K562 (cell line): ENCODE measurements around the gene CHST7. TPM values are rescaled to one million over a fixed set of nuclear protein-coding genes. Genes with fewer than 3 reads are reported as not detected.
A peak's percentile ranks its signal among the peaks of the same experiment; 100 is the strongest.

Source experiments
- BDP1 ChIP-seq: IDR thresholded peaks from 3 replicates; pipeline ENCODE4 v1.6.1; 2011; ENCODE audit not compliant: insufficient read length, insufficient read depth
- BRD9 ChIP-seq: fragments of 450-650 bp; IDR thresholded peaks from 2 replicates; pipeline ENCODE4 v1.6.1; 2018; ENCODE audit warnings: low read depth; ENCODE audit not compliant: partially characterized antibody
- CBX1 ChIP-seq: sonication (generic); IDR thresholded peaks from 2 replicates; pipeline ENCODE4 v1.6.1; 2016; ENCODE audit warnings: antibody characterized with exemption, low read depth, mild to moderate bottlenecking
- CHD7 ChIP-seq: fragments of 200-600 bp; sonication (generic); IDR thresholded peaks from one replicate; pipeline ENCODE4 v1.6.1; 2012; ENCODE audit warnings: mild to moderate bottlenecking, low read depth, low read length, inconsistent platforms
- IFI16 ChIP-seq: fragments of 250-450 bp; sonication (Bioruptor Pico); IDR thresholded peaks from 2 replicates; pipeline ENCODE4 v2.1.2; 2022; ENCODE audit warnings: mild to moderate bottlenecking, inconsistent platforms
- IRF1 ChIP-seq: sonication (generic); formaldehyde crosslinking; IDR thresholded peaks from 2 replicates; pipeline ENCODE4 v1.8.0; 2022; ENCODE audit warnings: missing genetic modification reagents, mild to moderate bottlenecking, borderline replicate concordance
- IRF2 ChIP-seq: sonication (generic); formaldehyde crosslinking; IDR thresholded peaks from 2 replicates; pipeline ENCODE4 v1.8.1; 2022; ENCODE audit warnings: mild to moderate bottlenecking, missing genetic modification reagents
- NCOA2 ChIP-seq, 2 experiments: fragments of 450-650 bp; IDR thresholded peaks; 2 replicates each; pipeline ENCODE4 v1.6.1; 2018; ENCODE audit warnings: mild to moderate bottlenecking in 2 of 2, moderate library complexity in 1 of 2; ENCODE audit not compliant: partially characterized antibody in 2 of 2
- NFYB ChIP-seq: IDR thresholded peaks from 2 replicates; pipeline ENCODE4 v1.6.1; 2011; ENCODE audit warnings: mild to moderate bottlenecking, moderate library complexity; ENCODE audit not compliant: insufficient read length; ENCODE audit errors: extremely low read depth
- PHF21A ChIP-seq: fragments of 450-650 bp; IDR thresholded peaks from 2 replicates; pipeline ENCODE4 v1.6.1; 2017; ENCODE audit warnings: low read depth, borderline replicate concordance
- XRCC5 ChIP-seq: fragments of 200-400 bp; formaldehyde crosslinking; IDR thresholded peaks from 2 replicates; pipeline ENCODE4 v1.6.1; 2017; ENCODE audit warnings: low read depth, mild to moderate bottlenecking, low read length
- ZNF134 ChIP-seq: fragments of 250-450 bp; sonication (Bioruptor Pico); conservative IDR thresholded peaks from 2 replicates; pipeline ENCODE4 v1.4.0; 2020
- ZNF174 ChIP-seq: fragments of 250-450 bp; sonication (Bioruptor Pico); IDR thresholded peaks from 2 replicates; pipeline ENCODE4 v1.4.0; 2020; ENCODE audit warnings: mild to moderate bottlenecking
- ZNF3 ChIP-seq: fragments of 250-450 bp; sonication (Bioruptor Pico); IDR thresholded peaks from 2 replicates; pipeline ENCODE4 v1.5.0; 2021; ENCODE audit warnings: mild to moderate bottlenecking, moderate library complexity
- ZNF431 ChIP-seq: sonication (generic); formaldehyde crosslinking; IDR thresholded peaks from 2 replicates; pipeline ENCODE4 v1.8.0; 2022; ENCODE audit warnings: mild to moderate bottlenecking, missing genetic modification reagents
- ZNF77 ChIP-seq: fragments of 250-450 bp; sonication (Bioruptor Pico); IDR thresholded peaks from 2 replicates; pipeline ENCODE4 v1.5.0; 2020
- polyA plus RNA-seq, 8 experiments: library from polyadenylated mRNA; depleted of rRNA in 4 of 8; stranded (reverse) in 5 of 8; unstranded in 3 of 8; fragments of >200 nt; fragmentation: Nextera tagmentation in 2 of 8; fragmentation: Illumina TruSeq in 1 of 8; extraction: Ambion mirVana in 2 of 8; extraction: Trizol in 1 of 8; gene quantifications; 2 replicates each; pipeline versions ENCODE4 v1.2.1 to v1.2.3, GENCODE V29; 2011 to 2014; ENCODE audit warnings: inconsistent platforms in 1 of 8, missing spikeins in 1 of 8
- total RNA-seq, 7 experiments: library from RNA; depleted of rRNA in 6 of 7; stranded (reverse); fragments of >200 nt in 6 of 7; fragmentation: Illumina TruSeq in 2 of 7; extraction: Trizol in 2 of 7; gene quantifications; 2 replicates each; pipeline versions ENCODE4 v1.2.1 to v1.2.3, GENCODE V29; 2011 to 2021; ENCODE audit warnings: low replicate concordance in 1 of 7

The CHST7 gene
- total and polyA plus RNA-seq, 9 of the 15 experiments (the other 6 are each of a cell fraction or from before 2014, with no cell fraction given) = 0.04 to 0.41 (median 0.09) TPM; not detected in 2

- TF ChIP-seq IRF1 = no peak
- TF ChIP-seq XRCC5 = 0 out of 2 replicates have a peak, but pooled peaks have one; percentile 58
- TF ChIP-seq NCOA2 (IDR thresholded peaks at IDR 0.05; ENCODE audit: partially characterized antibody in 2 of 2) = no peak
- TF ChIP-seq PHF21A = no peak
- no peak for TF ChIP-seq CHD7
- no peak for TF ChIP-seq IFI16
- no peak for TF ChIP-seq ZNF431 (CRISPR knock-in tag)
- no peak for TF ChIP-seq ZNF134 (CRISPR knock-in tag)
- TF ChIP-seq NFYB = no peak
- TF ChIP-seq ZNF3 (CRISPR knock-in tag) = no peak
- no peak for TF ChIP-seq ZNF77
- TF ChIP-seq IRF2 = no peak
- no peak for TF ChIP-seq BDP1
- no peak for TF ChIP-seq CBX1
- TF ChIP-seq ZNF174 (CRISPR knock-in tag) = no peak
- no peak for TF ChIP-seq BRD9
Observed at GRCh38 chrX:46545111-46546005, 28.2 kb upstream of the CHST7 start, which contains the start of gene ZNF674 (continued).
